HepG2 (cell line): Measurements from ENCODE around the gene CYLC2.

ENCODE experiments used
- ZBTB20 ChIP-seq: sonication (generic); formaldehyde crosslinking; IDR thresholded peaks from 2 replicates; pipeline ENCODE4 v1.8.1; 2023; ENCODE audit warnings: missing genetic modification reagents, low read depth, mild to moderate bottlenecking, borderline replicate concordance
- TF ChIP-seq, protein P1 (sequence below), 2 experiments: sonication (generic) in 1 of 2; formaldehyde crosslinking in 1 of 2; IDR thresholded peaks; 2 replicates each; pipeline versions ENCODE4 v1.4.0 to v1.6.1; 2018 to 2020; ENCODE audit warnings: missing genetic modification reagents in 2 of 2, borderline replicate concordance in 1 of 2, low read depth in 1 of 2, mild to moderate bottlenecking in 1 of 2, missing biosample characterization in 1 of 2
- TF ChIP-seq, protein P2 (sequence below): sonication (generic); formaldehyde crosslinking; IDR thresholded peaks from 2 replicates; pipeline ENCODE4 v1.5.0; 2020; ENCODE audit warnings: mild to moderate bottlenecking, missing genetic modification reagents, moderate library complexity

DNA sequence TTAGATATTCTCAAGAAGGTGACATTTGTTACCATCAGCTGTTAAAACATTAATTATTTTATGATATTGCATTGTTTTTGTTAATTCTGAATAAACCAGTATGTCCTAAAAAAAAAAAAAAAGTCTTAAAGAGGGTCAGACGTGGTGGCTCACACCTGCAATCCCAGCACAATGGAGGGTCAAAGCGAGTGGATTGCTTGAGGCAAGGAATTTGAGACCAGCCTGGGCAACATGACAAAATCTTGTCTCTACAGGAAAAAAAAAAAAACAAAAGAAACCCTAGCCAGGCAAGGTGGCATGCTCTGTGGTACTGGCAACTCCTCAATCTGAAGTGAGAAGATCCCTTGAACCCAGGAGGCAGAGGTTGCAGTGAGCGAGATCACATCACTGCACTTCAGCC lies 46.8 kb downstream of the CYLC2 start:
- TF ChIP-seq, protein P1, sequence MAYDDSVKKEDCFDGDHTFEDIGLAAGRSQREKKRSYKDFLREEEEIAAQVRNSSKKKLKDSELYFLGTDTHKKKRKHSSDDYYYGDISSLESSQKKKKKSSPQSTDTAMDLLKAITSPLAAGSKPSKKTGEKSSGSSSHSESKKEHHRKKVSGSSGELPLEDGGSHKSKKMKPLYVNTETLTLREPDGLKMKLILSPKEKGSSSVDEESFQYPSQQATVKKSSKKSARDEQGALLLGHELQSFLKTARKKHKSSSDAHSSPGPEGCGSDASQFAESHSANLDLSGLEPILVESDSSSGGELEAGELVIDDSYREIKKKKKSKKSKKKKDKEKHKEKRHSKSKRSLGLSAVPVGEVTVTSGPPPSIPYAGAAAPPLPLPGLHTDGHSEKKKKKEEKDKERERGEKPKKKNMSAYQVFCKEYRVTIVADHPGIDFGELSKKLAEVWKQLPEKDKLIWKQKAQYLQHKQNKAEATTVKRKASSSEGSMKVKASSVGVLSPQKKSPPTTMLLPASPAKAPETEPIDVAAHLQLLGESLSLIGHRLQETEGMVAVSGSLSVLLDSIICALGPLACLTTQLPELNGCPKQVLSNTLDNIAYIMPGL (CRISPR knock-in tag; IDR thresholded peaks at IDR 0.05; ENCODE audit: borderline replicate concordance in 1 of 2, low read depth in 1 of 2), result no peak
- no peak for TF ChIP-seq ZBTB20 (CRISPR knock-in tag)
- TF ChIP-seq, protein P2, sequence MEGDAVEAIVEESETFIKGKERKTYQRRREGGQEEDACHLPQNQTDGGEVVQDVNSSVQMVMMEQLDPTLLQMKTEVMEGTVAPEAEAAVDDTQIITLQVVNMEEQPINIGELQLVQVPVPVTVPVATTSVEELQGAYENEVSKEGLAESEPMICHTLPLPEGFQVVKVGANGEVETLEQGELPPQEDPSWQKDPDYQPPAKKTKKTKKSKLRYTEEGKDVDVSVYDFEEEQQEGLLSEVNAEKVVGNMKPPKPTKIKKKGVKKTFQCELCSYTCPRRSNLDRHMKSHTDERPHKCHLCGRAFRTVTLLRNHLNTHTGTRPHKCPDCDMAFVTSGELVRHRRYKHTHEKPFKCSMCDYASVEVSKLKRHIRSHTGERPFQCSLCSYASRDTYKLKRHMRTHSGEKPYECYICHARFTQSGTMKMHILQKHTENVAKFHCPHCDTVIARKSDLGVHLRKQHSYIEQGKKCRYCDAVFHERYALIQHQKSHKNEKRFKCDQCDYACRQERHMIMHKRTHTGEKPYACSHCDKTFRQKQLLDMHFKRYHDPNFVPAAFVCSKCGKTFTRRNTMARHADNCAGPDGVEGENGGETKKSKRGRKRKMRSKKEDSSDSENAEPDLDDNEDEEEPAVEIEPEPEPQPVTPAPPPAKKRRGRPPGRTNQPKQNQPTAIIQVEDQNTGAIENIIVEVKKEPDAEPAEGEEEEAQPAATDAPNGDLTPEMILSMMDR, result no peak
